HUES6 (cell line): ENCODE data around the gene MGMT.
A peak's percentile ranks its signal among the peaks of the same experiment; 100 is the strongest.

Source experiments
- H3K27ac ChIP-seq: 2 replicates; pipeline ENCODE4 v1.7.0; 2013; ENCODE audit warnings: low read depth, mild to moderate bottlenecking, low read length, inconsistent platforms
- H3K27me3 ChIP-seq: 2 replicates; pipeline ENCODE4 v1.6.1; 2013; ENCODE audit warnings: low read length; ENCODE audit not compliant: control insufficient read depth, insufficient read depth
- H3K36me3 ChIP-seq: 2 replicates; pipeline ENCODE4 v1.6.1; 2013; ENCODE audit warnings: low read length; ENCODE audit not compliant: control insufficient read depth, insufficient read depth
- H3K4me1 ChIP-seq: 2 replicates; pipeline ENCODE4 v1.6.1; 2013; ENCODE audit warnings: low read length; ENCODE audit not compliant: control insufficient read depth, insufficient read depth
- H3K4me3 ChIP-seq: 2 replicates; pipeline ENCODE4 v1.5.1; 2013; ENCODE audit warnings: low read depth, low read length
- H3K9ac ChIP-seq: one replicate; pipeline ENCODE4 v1.6.1; 2013; ENCODE audit warnings: mild to moderate bottlenecking, low read length
- H3K9me3 ChIP-seq: 2 replicates; pipeline ENCODE4 v1.6.1; 2013; ENCODE audit warnings: low read depth, low read length; ENCODE audit not compliant: control insufficient read depth, insufficient read depth

Gene MGMT

GRCh38 chr10:129455625-129456024, 11.4 kb upstream of the MGMT start:
- Histone ChIP-seq H3K4me3 (no peak overlapping the region), H3K36me3 (no peaks in the 10 kb centered on the region), H3K27ac (no peak overlapping the region), H3K9me3 (no peaks in the 10 kb centered on the region), H3K9ac (no peak overlapping the region), H3K4me1 (no peaks in the 10 kb centered on the region), H3K27me3 (no peaks in the 10 kb centered on the region; the same call in 1 of the 2 replicates)

GRCh38 chr10:129459762-129460539, 7.1 kb upstream of the MGMT start:
- no peaks in the 10 kb centered on the region for H3K9me3 ChIP-seq
- no peaks in the 10 kb centered on the region; the same call in 1 of the 2 replicates for H3K27me3 ChIP-seq
- no peak overlapping the region for H3K4me3 ChIP-seq
- H3K36me3 ChIP-seq = no peaks in the 10 kb centered on the region
- H3K9ac ChIP-seq = no peak overlapping the region
- H3K27ac ChIP-seq = no peak overlapping the region
- no peaks in the 10 kb centered on the region for H3K4me1 ChIP-seq

- H3K9ac ChIP-seq = no peak overlapping the region
These were observed 4.7 kb upstream of the MGMT start for GRCh38 chr10:129462257-129462795.

GRCh38 chr10:129464251-129464650, 2.8 kb upstream of the MGMT start:
- Histone ChIP-seq H3K27ac (no peak overlapping the region), H3K27me3 (peaks cover 12% of the 10 kb centered on the region), H3K9ac (no peak overlapping the region), H3K9me3 (no peaks in the 10 kb centered on the region), H3K36me3 (no peaks in the 10 kb centered on the region), H3K4me1 (peaks cover 11% of the 10 kb centered on the region), H3K4me3 (no peak overlapping the region)

More at GRCh38 chr10:129462257-129462795, 4.7 kb upstream of the MGMT start:
- H3K27me3 ChIP-seq = peaks cover 12% of the 10 kb centered on the region
- no peak overlapping the region for H3K27ac ChIP-seq
- H3K36me3 ChIP-seq = no peaks in the 10 kb centered on the region
- H3K4me3 ChIP-seq = no peak overlapping the region
- peaks cover 5% of the 10 kb centered on the region; the same call in 1 of the 2 replicates for H3K4me1 ChIP-seq
- no peaks in the 10 kb centered on the region for H3K9me3 ChIP-seq

- H3K4me1 ChIP-seq = peaks cover 11% of the 10 kb centered on the region
- H3K27ac ChIP-seq = no peak overlapping the region; the same call in 1 of the 2 replicates
- H3K36me3 ChIP-seq = no peaks in the 10 kb centered on the region
- H3K4me3 ChIP-seq = peak overlapping the region; percentile 47
- no peaks in the 10 kb centered on the region for H3K9me3 ChIP-seq
- peaks cover 12% of the 10 kb centered on the region for H3K27me3 ChIP-seq
- peak overlapping the region; percentile 29 for H3K9ac ChIP-seq
These were observed 992 bp upstream of the MGMT start for GRCh38 chr10:129465796-129466702.

GRCh38 chr10:129467359-129468064, 471 bp downstream of the MGMT start:
- H3K4me1 ChIP-seq = peaks cover 11% of the 10 kb centered on the region
- peak overlapping the region; percentile 88 for H3K4me3 ChIP-seq
- H3K36me3 ChIP-seq = 0 out of 2 replicates have a peak, but pooled peaks cover 5% of the 10 kb centered on the region
- no peaks in the 10 kb centered on the region for H3K9me3 ChIP-seq
- peak overlapping the region; percentile 56; the same call in 1 of the 2 replicates for H3K27ac ChIP-seq
- H3K9ac ChIP-seq = peak overlapping the region; percentile 76
- peaks cover 12% of the 10 kb centered on the region for H3K27me3 ChIP-seq

GRCh38 chr10:129468187-129468586, 1.1 kb downstream of the MGMT start:
- Histone ChIP-seq H3K27me3 (peaks cover 12% of the 10 kb centered on the region), H3K27ac (no peak overlapping the region), H3K36me3 (0 out of 2 replicates have a peak, but pooled peaks cover 5% of the 10 kb centered on the region), H3K9ac (no peak overlapping the region), H3K4me3 (no peak overlapping the region), H3K4me1 (peaks cover 11% of the 10 kb centered on the region), H3K9me3 (no peaks in the 10 kb centered on the region)

GRCh38 chr10:129470103-129470851, 3.2 kb downstream of the MGMT start:
- no peak overlapping the region for H3K9ac ChIP-seq
- no peaks in the 10 kb centered on the region for H3K9me3 ChIP-seq
- no peak overlapping the region for H3K27ac ChIP-seq
- peaks cover 11% of the 10 kb centered on the region for H3K27me3 ChIP-seq
- 0 out of 2 replicates have a peak, but pooled peaks cover 5% of the 10 kb centered on the region for H3K36me3 ChIP-seq
- no peak overlapping the region for H3K4me3 ChIP-seq
- H3K4me1 ChIP-seq = peaks cover 11% of the 10 kb centered on the region

- H3K4me3 ChIP-seq = no peak overlapping the region
- H3K36me3 ChIP-seq = 0 out of 2 replicates have a peak, but pooled peaks cover 5% of the 10 kb centered on the region
- no peak overlapping the region for H3K27ac ChIP-seq
These were observed 4.6 kb downstream of the MGMT start for GRCh38 chr10:129471447-129472175.

More at GRCh38 chr10:129471447-129472175, 4.6 kb downstream of the MGMT start:
- Histone ChIP-seq H3K27me3 (no peaks in the 10 kb centered on the region), H3K9me3 (no peaks in the 10 kb centered on the region), H3K9ac (no peak overlapping the region), H3K4me1 (peaks cover 9% of the 10 kb centered on the region)
